A549 (cell line): ENCODE results near the gene NADK. TPM values are rescaled to one million over a fixed set of nuclear protein-coding genes. Genes with fewer than 3 reads are reported as not detected.
"Not testable (repeated sequence)": the region's sequence is repeated elsewhere in the genome, so short reads cannot be mapped to it uniquely, and the experiment has no call there.

Experiments used
- ATAC-seq, 2 experiments: fragments of 200-7000 bp in 1 of 2; fragments of >200 bp in 1 of 2; cut with Nextera tagmentation in 1 of 2; cut with Tn5 transposase in 1 of 2; 3 replicates each; pipeline versions ENCODE4 v1.8.0 to v1.9.1; 2018 to 2020; ENCODE audit warnings: mild to moderate bottlenecking in 1 of 2, moderate library complexity in 1 of 2
- CTCF ChIA-PET: fragments of 300-600 bp; sonication (Branson Sonifier 250); formaldehyde crosslinking; extraction: SDS; loops from one replicate; lab custom pipeline; 2021; ENCODE audit warnings: antibody characterized with exemption, inconsistent platforms; lab: Yijun Ruan, JAX
- POLR2A ChIA-PET: fragments of 350-600 bp; formaldehyde crosslinking; extraction: SDS; loops from one replicate; lab custom pipeline; 2021; ENCODE audit warnings: antibody characterized with exemption, inconsistent platforms; lab: Yijun Ruan, JAX
- DNase-seq, 2 experiments: peaks; one replicate each; pipeline versions ENCODE4 v3.0.0 to v3.0.0-alpha.2; 2011 to 2016; ENCODE audit warnings: low read depth in 1 of 2, low spot score in 1 of 2
- FAIRE-seq: peaks from 2 replicates; lab custom pipeline; 2011; peaks lifted over from hg19 to GRCh38; lab: Jason Lieb, UNC
- H3K27ac ChIP-seq, 2 experiments: fragments of >200 bp; sonication (Bioruptor Twin); formaldehyde crosslinking; 3 replicates each; pipeline ENCODE4 v1.5.1; 2016 to 2017
- H3K4me1 ChIP-seq: fragments of >200 bp; sonication (Bioruptor Twin); formaldehyde crosslinking; 3 replicates; pipeline ENCODE4 v1.6.1; 2016
- H3K4me2 ChIP-seq: fragments of >200 bp; sonication (Bioruptor Twin); formaldehyde crosslinking; 3 replicates; pipeline ENCODE4 v1.6.1; 2016
- H3K4me3 ChIP-seq: fragments of >200 bp; sonication (Bioruptor Twin); formaldehyde crosslinking; 3 replicates; pipeline ENCODE4 v1.5.1; 2016
- H3K9me3 ChIP-seq: fragments of >200 bp; sonication (Bioruptor Twin); formaldehyde crosslinking; 3 replicates; pipeline ENCODE4 v1.6.1; 2016
- MAFK ChIP-seq: fragments of 450-650 bp; IDR thresholded peaks from 2 replicates; pipeline ENCODE4 v1.6.1; 2014; ENCODE audit not compliant: partially characterized antibody
- NPAS2 ChIP-seq: fragments of 250-450 bp; sonication (Bioruptor Pico); IDR thresholded peaks from 2 replicates; pipeline ENCODE4 v1.8.0; 2022; ENCODE audit warnings: mild to moderate bottlenecking, moderate library complexity, borderline replicate concordance
- POLR2AphosphoS2 ChIP-seq: conservative IDR thresholded peaks from 2 replicates; pipeline ENCODE4 v1.6.1; 2012; ENCODE audit warnings: low read length, improper control_type of control experiment, inconsistent platforms
- RCOR1 ChIP-seq: fragments of 150-350 bp; IDR thresholded peaks from 2 replicates; pipeline ENCODE4 v1.6.1; 2014; ENCODE audit warnings: antibody characterized with exemption, low read length, low read depth
- SMC3 ChIP-seq: fragments of >200 bp; sonication (Bioruptor Twin); formaldehyde crosslinking; IDR thresholded peaks from 3 replicates; pipeline ENCODE4 v1.6.1; 2018; ENCODE audit warnings: inconsistent platforms
- TFCP2L1 ChIP-seq: fragments of 250-450 bp; sonication (Bioruptor Pico); IDR thresholded peaks from 2 replicates; pipeline ENCODE4 v1.5.0; 2021; ENCODE audit warnings: mild to moderate bottlenecking
- ZC3H11A ChIP-seq: fragments of 450-650 bp; IDR thresholded peaks from 2 replicates; pipeline ENCODE4 v1.6.1; 2014; ENCODE audit warnings: antibody characterized with exemption, mild to moderate bottlenecking
- WGBS: methylation state at CpG from one replicate; pipeline ENCODE4 v1.1.6; 2017; ENCODE audit errors: missing lambda C conversion rate; 5-methylcytosine and 5-hydroxymethylcytosine counted together
- polyA plus RNA-seq, 4 experiments: library from polyadenylated mRNA; depleted of rRNA in 3 of 4; stranded (reverse); fragments of >200 nt; fragmentation: RNase III in 1 of 4; extraction: RNeasy Plus Mini Kit Qiagen cat#74134 plus additional on column Dnase treatment in 1 of 4; gene quantifications; 2 replicates in 3 of 4; 3 replicates in 1 of 4; pipeline ENCODE4 v1.2.3, GENCODE V29; 2011 to 2017
- TF ChIP-seq, protein P1 (sequence below): IDR thresholded peaks from 2 replicates; pipeline ENCODE4 v1.6.1; 2012
- TF ChIP-seq, protein P2 (sequence below): IDR thresholded peaks from 2 replicates; pipeline ENCODE4 v1.6.1; 2012; ENCODE audit warnings: low read depth, borderline replicate concordance

The NADK gene
- polyA plus RNA-seq, 2 of the 4 experiments (the other 2 are of a cell fraction), result 35.8 to 38.4 TPM

DNA sequence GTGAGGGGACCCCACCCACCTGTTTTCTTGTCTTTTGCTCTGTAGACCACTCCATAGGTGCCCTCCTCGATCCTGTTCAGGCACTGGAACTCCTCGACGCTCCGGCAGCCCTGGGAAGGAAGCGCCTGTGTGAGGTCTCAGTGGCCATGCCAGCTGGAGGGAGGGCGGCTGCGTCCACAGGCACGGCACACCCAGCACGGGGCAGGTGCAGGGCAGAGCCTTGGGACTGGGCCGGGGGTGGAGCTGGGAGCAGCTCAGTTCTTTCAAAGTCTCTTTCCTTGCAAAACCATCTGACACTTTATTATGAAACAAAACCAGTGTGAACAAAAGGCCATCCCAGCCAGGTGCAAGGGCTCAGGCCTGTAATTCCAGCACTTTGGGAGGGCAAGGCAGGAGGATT lies 72.6 kb downstream of the NADK start:
- H3K4me2 ChIP-seq, FAIRE-seq, DNase-seq, CTCF ChIA-PET, ATAC-seq, H3K4me1 ChIP-seq, H3K27ac ChIP-seq, H3K4me3 ChIP-seq, POLR2A ChIA-PET, H3K9me3 ChIP-seq: not testable (repeated sequence)
- WGBS, result 97% methylated on average over 5 of the region's 10 CpGs

DNA sequence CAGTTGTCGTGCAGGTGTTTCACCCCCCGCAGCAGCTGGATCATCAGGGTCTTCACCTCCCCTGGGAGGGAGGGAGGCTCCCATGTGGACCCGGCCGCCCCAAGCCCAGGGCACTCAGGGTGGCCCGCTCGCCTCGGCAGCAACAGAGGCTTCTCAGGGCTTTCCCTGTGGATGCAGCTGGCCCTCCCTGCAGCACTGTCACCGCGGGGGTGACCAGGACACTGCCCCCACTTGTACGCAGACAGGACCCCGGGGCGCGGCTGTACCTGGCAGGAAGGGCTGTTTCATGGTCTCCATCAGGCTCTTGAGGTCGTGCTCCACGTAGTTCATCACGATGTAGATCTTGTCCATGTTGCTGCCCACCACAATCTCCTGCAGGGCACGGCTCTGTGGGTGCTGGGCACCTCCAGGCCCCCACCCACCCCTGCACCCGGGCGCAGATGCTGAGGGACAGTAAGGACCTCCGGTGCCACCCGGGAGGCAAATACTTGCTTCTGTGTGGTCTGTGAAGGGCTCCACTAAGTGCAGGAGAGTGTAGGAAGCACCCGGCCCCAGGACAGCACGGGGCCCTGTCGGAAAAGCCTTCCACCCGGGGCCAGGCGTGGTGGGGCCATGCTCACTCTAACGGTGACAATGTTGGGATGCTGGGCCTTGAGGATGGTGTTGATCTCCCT lies 73.8 kb downstream of the NADK start:
- not testable (repeated sequence) for DNase-seq

DNA sequence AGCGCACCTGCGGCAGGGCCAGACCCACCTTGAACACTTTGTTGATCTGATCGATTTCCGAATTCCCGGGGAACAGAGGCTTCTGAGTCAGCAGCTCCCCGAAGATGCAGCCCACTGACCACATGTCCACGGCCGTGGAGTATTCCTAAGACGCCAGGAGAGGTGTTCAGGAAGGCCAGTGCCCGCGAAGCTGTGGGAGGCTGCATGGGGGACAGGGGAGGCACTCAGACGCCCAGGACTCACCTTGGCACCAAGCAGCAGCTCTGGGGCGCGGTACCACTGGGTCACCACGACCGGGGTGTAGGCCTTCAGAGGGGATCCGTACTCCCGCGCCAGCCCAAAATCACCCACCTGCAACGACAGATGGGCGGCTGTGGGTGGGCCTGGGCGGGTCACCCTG lies 74.5 kb downstream of the NADK start:
- POLR2A ChIA-PET, result no interaction called here
- CTCF ChIA-PET, result no interaction called here
- Histone ChIP-seq H3K4me2 (no peak overlapping the region), H3K4me1 (no peaks in the 10 kb centered on the region), H3K9me3 (no peaks in the 10 kb centered on the region), H3K27ac (no peak overlapping the region), H3K4me3 (no peak overlapping the region)
- ATAC-seq (no peak), DNase-seq (no peak), FAIRE-seq (no peak)
- WGBS, result 93% methylated on average over 13 of the region's 22 CpGs
- no peak for TF ChIP-seq ZC3H11A
- no peak for TF ChIP-seq RCOR1
- no peak for TF ChIP-seq MAFK
- TF ChIP-seq SMC3, result no peak
- TF ChIP-seq, protein P1, sequence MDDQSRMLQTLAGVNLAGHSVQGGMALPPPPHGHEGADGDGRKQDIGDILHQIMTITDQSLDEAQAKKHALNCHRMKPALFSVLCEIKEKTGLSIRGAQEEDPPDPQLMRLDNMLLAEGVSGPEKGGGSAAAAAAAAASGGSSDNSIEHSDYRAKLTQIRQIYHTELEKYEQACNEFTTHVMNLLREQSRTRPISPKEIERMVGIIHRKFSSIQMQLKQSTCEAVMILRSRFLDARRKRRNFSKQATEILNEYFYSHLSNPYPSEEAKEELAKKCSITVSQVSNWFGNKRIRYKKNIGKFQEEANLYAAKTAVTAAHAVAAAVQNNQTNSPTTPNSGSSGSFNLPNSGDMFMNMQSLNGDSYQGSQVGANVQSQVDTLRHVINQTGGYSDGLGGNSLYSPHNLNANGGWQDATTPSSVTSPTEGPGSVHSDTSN, result no peak
- TF ChIP-seq TFCP2L1 (CRISPR knock-in tag), result no peak
- TF ChIP-seq POLR2AphosphoS2, result no peak
- no peak for TF ChIP-seq NPAS2
- TF ChIP-seq, protein P2, sequence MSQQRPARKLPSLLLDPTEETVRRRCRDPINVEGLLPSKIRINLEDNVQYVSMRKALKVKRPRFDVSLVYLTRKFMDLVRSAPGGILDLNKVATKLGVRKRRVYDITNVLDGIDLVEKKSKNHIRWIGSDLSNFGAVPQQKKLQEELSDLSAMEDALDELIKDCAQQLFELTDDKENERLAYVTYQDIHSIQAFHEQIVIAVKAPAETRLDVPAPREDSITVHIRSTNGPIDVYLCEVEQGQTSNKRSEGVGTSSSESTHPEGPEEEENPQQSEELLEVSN, result no peak

More for the DNA sequence above, 73.8 kb downstream of the NADK start:
- H3K9me3 ChIP-seq, FAIRE-seq, H3K4me2 ChIP-seq, ATAC-seq, H3K4me1 ChIP-seq, H3K27ac ChIP-seq, H3K4me3 ChIP-seq, POLR2A ChIA-PET, CTCF ChIA-PET: not testable (repeated sequence)
- 91% methylated on average over 4 of the region's 27 CpGs for WGBS

DNA sequence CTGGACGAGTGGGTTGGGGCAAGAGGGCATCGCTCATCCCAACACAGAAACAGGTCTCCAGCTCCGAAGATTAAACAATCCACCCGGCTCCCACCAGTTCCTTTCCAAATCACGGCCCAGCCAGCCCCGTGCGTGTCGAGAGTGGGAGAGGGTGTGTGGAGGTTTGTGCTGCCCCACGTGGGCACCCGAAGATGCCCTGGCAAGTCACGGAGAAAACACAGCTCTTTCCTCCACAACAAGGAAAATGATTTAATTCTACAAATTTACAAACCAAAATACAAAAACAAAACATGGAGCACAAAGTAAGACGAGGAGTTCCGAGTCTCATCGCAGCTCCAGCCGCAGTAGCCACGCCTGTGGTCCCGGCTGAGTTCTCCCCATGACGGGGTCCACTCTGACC lies 75.8 kb downstream of the NADK start:
- H3K4me2 ChIP-seq, H3K27ac ChIP-seq, ATAC-seq, H3K9me3 ChIP-seq, POLR2A ChIA-PET, DNase-seq, H3K4me1 ChIP-seq, FAIRE-seq, H3K4me3 ChIP-seq, CTCF ChIA-PET: not testable (repeated sequence)
- WGBS, result 88% methylated on average over 6 of the region's 18 CpGs

Other genes starting within 250 kb of the NADK start
- 0.13 and 0.14 TPM in 2 replicates for gene TMEM240, start 237.8 kb downstream of the NADK start, polyA plus RNA-seq (2011; rRNA removed)
- gene TMEM240, start 237.8 kb downstream of the NADK start, polyA plus RNA-seq (2017; fragmentation: RNase III; extraction: RNeasy Plus Mini Kit Qiagen cat#74134 plus additional on column Dnase treatment), result 0.55 to 1.1 TPM (median 1.1 TPM) in 3 replicates
- gene SSU72, start 203.6 kb downstream of the NADK start, polyA plus RNA-seq (2011; rRNA removed), result 80.4 and 101 TPM in 2 replicates
- 75.1 to 78.3 TPM (median 75.3 TPM) in 3 replicates for gene SSU72, start 203.6 kb downstream of the NADK start, polyA plus RNA-seq (2017; fragmentation: RNase III; extraction: RNeasy Plus Mini Kit Qiagen cat#74134 plus additional on column Dnase treatment)
- 0.56 and 0.77 TPM in 2 replicates for gene FNDC10, start 178.3 kb downstream of the NADK start, polyA plus RNA-seq (2011; rRNA removed)
- gene FNDC10, start 178.3 kb downstream of the NADK start, polyA plus RNA-seq (2017; fragmentation: RNase III; extraction: RNeasy Plus Mini Kit Qiagen cat#74134 plus additional on column Dnase treatment), result 2.7 to 4.2 TPM (median 4.0 TPM) in 3 replicates
- 4.9 and 5.1 TPM in 2 replicates for gene MIB2, start 163.0 kb downstream of the NADK start, polyA plus RNA-seq (2011; rRNA removed)
- 15.7 to 21.9 TPM (median 20.0 TPM) in 3 replicates for gene MIB2, start 163.0 kb downstream of the NADK start, polyA plus RNA-seq (2017; fragmentation: RNase III; extraction: RNeasy Plus Mini Kit Qiagen cat#74134 plus additional on column Dnase treatment)
- not detected in 2 replicates for gene MMP23B, start 146.3 kb downstream of the NADK start, polyA plus RNA-seq (2011; rRNA removed)
- gene MMP23B, start 146.3 kb downstream of the NADK start, polyA plus RNA-seq (2017; fragmentation: RNase III; extraction: RNeasy Plus Mini Kit Qiagen cat#74134 plus additional on column Dnase treatment), result 0.66 to 1.0 TPM (median 0.84 TPM) in 3 replicates
- gene CDK11B, start 119.5 kb downstream of the NADK start, polyA plus RNA-seq (2011; rRNA removed), result 7.6 and 11.3 TPM in 2 replicates
- gene CDK11B, start 119.5 kb downstream of the NADK start, polyA plus RNA-seq (2017; fragmentation: RNase III; extraction: RNeasy Plus Mini Kit Qiagen cat#74134 plus additional on column Dnase treatment), result 33.8 to 35.0 TPM (median 33.8 TPM) in 3 replicates
- 10.8 and 16.6 TPM in 2 replicates for gene SLC35E2B, start 85.7 kb downstream of the NADK start, polyA plus RNA-seq (2011; rRNA removed)
- gene SLC35E2B, start 85.7 kb downstream of the NADK start, polyA plus RNA-seq (2017; fragmentation: RNase III; extraction: RNeasy Plus Mini Kit Qiagen cat#74134 plus additional on column Dnase treatment), result 10.8 to 13.9 TPM (median 13.6 TPM) in 3 replicates
- gene CDK11A, start 54.1 kb downstream of the NADK start, polyA plus RNA-seq (2011; rRNA removed), result 6.7 and 13.7 TPM in 2 replicates
- 34.1 to 40.9 TPM (median 36.4 TPM) in 3 replicates for gene CDK11A, start 54.1 kb downstream of the NADK start, polyA plus RNA-seq (2017; fragmentation: RNase III; extraction: RNeasy Plus Mini Kit Qiagen cat#74134 plus additional on column Dnase treatment)
- 270 and 294 TPM in 2 replicates for gene GNB1, start 112.6 kb upstream of the NADK start, polyA plus RNA-seq (2011; rRNA removed)
- gene GNB1, start 112.6 kb upstream of the NADK start, polyA plus RNA-seq (2017; fragmentation: RNase III; extraction: RNeasy Plus Mini Kit Qiagen cat#74134 plus additional on column Dnase treatment), result 158 to 160 TPM (median 159 TPM) in 3 replicates
- gene CALML6, start 136.8 kb upstream of the NADK start, polyA plus RNA-seq (2011; rRNA removed), result 0.29 and 0.49 TPM in 2 replicates
- gene CALML6, start 136.8 kb upstream of the NADK start, polyA plus RNA-seq (2017; fragmentation: RNase III; extraction: RNeasy Plus Mini Kit Qiagen cat#74134 plus additional on column Dnase treatment), result 0.35 to 0.55 TPM (median 0.49 TPM) in 3 replicates
- 0.41 and 0.52 TPM in 2 replicates for gene TMEM52, start 140.8 kb upstream of the NADK start, polyA plus RNA-seq (2011; rRNA removed)
- gene TMEM52, start 140.8 kb upstream of the NADK start, polyA plus RNA-seq (2017; fragmentation: RNase III; extraction: RNeasy Plus Mini Kit Qiagen cat#74134 plus additional on column Dnase treatment), result 0.36 to 0.38 TPM (median 0.37 TPM) in 3 replicates
- 0.04 and 0.13 TPM in 2 replicates for gene CFAP74, start 225.3 kb upstream of the NADK start, polyA plus RNA-seq (2011; rRNA removed)
- 0.03 to 0.05 TPM in 2 of 3 replicates, not detected in the other for gene CFAP74, start 225.3 kb upstream of the NADK start, polyA plus RNA-seq (2017; fragmentation: RNase III; extraction: RNeasy Plus Mini Kit Qiagen cat#74134 plus additional on column Dnase treatment)
- 0.12 and 0.17 TPM in 2 replicates for gene GABRD, start 240.9 kb upstream of the NADK start, polyA plus RNA-seq (2011; rRNA removed)
- 0.16 to 0.52 TPM (median 0.38 TPM) in 3 replicates for gene GABRD, start 240.9 kb upstream of the NADK start, polyA plus RNA-seq (2017; fragmentation: RNase III; extraction: RNeasy Plus Mini Kit Qiagen cat#74134 plus additional on column Dnase treatment)